Measurements from ENCODE around the gene TP63.

GRCh38 chr3:189936201-189936945 is 305.2 kb downstream of the TP63 start:
- TF ChIP-seq POLR2AphosphoS5 (IDR thresholded peaks at IDR 0.05; ENCODE audit: insufficient read depth in 1 of 2, low read depth in 1 of 2): no peak
- no peak for TF ChIP-seq POLR2A (IDR thresholded peaks at IDR 0.05)
- no peak for TF ChIP-seq CTCF (IDR thresholded peaks at IDR 0.05)
